AG04450 (cell line): Measurements from ENCODE around the gene RAX2. TPM values are rescaled to one million over a fixed set of nuclear protein-coding genes. Genes with fewer than 3 reads are reported as not detected.

Experiments used
- CTCF ChIA-PET: fragments of 300-600, 350-600 bp; formaldehyde crosslinking; extraction: SDS; loops from one replicate; lab custom pipeline; 2022; ENCODE audit warnings: antibody characterized with exemption, inconsistent platforms; lab: Charles Lee
- POLR2A ChIA-PET: fragments of 350-600 bp; formaldehyde crosslinking; extraction: SDS; loops from one replicate; lab custom pipeline; 2021; ENCODE audit warnings: antibody characterized with exemption, inconsistent platforms; lab: Yijun Ruan, JAX
- DNase-seq: peaks from one replicate; pipeline ENCODE4 v3.0.0-alpha.2; 2011; ENCODE audit warnings: low read depth, low spot score
- H3K27ac ChIP-seq: one replicate; pipeline ENCODE4 v1.5.1; 2012; ENCODE audit warnings: low read depth, low read length, control low read depth
- H3K27me3 ChIP-seq: one replicate; pipeline ENCODE4 v1.6.0; 2012; ENCODE audit warnings: low read length; ENCODE audit not compliant: control insufficient read depth, insufficient read depth
- H3K4me3 ChIP-seq: 2 replicates; pipeline ENCODE4 v1.5.1; 2011; ENCODE audit warnings: mild to moderate bottlenecking, low read depth, low read length, control low read depth
- H3K9me3 ChIP-seq: 2 replicates; pipeline ENCODE4 v1.5.1; 2012; ENCODE audit warnings: low read length; ENCODE audit not compliant: control insufficient read depth, insufficient read depth
- CTCF ChIP-seq: IDR thresholded peaks from 2 replicates; pipeline ENCODE4 v1.5.1; 2011; ENCODE audit warnings: low read depth, low read length, control low read depth, inconsistent platforms
- polyA plus RNA-seq: library from polyadenylated mRNA; depleted of rRNA; stranded (reverse); fragments of >200 nt; gene quantifications from 2 replicates; pipeline ENCODE4 v1.2.3, GENCODE V29; 2011; rRNA removed
- small RNA-seq: library from RNA; depleted of rRNA; stranded (forward); fragments of <200 nt; gene quantifications from one replicate; pipeline ENCODE3, GENCODE V24; 2012; ENCODE audit warnings: low read depth; ENCODE audit not compliant: insufficient read length

The RAX2 gene
- polyA plus RNA-seq, 1 experiment, result not detected

GRCh38 chr19:3720349-3720917 lies 51.6 kb downstream of the RAX2 start:
- Histone ChIP-seq H3K27ac (no peak overlapping the region), H3K4me3 (no peak overlapping the region), H3K9me3 (peaks cover 7% of the 10 kb centered on the region; the same call in 1 of the 2 replicates), H3K27me3 (peaks cover 27% of the 10 kb centered on the region)
- ChIA-PET CTCF (interaction anchor here (0.7 kb wide), 1 partner anchor 208 kb away, joined by 7 read pairs; no protein-coding TSS in a partner anchor), POLR2A (no interaction called here)
- no peak for TF ChIP-seq CTCF
- DNase-seq, result no peak

GRCh38 chr19:3719868-3720267 lies 52.2 kb downstream of the RAX2 start:
- H3K27ac ChIP-seq, result no peak overlapping the region
- no peak overlapping the region for H3K4me3 ChIP-seq
- no peak for DNase-seq
- TF ChIP-seq CTCF, result no peak
- ChIA-PET POLR2A (no interaction called here), CTCF (interaction anchor here (1.9 kb wide), 1 partner anchor 48 kb away, joined by 6 read pairs; no protein-coding TSS in a partner anchor)
- peaks cover 7% of the 10 kb centered on the region; the same call in 1 of the 2 replicates for H3K9me3 ChIP-seq
- H3K27me3 ChIP-seq, result peaks cover 27% of the 10 kb centered on the region

Small RNA genes within 50 kb of the gene (small RNA-seq; reads per million reads assigned to genes)
- not detected for gene AC005777.1

Other genes starting within 250 kb of the RAX2 start
- gene TEKTIP1, start 233.1 kb downstream of the RAX2 start, polyA plus RNA-seq, result not detected in 2 replicates
- 23.7 and 34.7 TPM in 2 replicates for gene MFSD12, start 214.6 kb downstream of the RAX2 start, polyA plus RNA-seq
- 30.5 and 36.8 TPM in 2 replicates for gene HMG20B, start 199.3 kb downstream of the RAX2 start, polyA plus RNA-seq
- gene GIPC3, start 186.8 kb downstream of the RAX2 start, polyA plus RNA-seq, result 0.30 and 0.41 TPM in 2 replicates
- gene TBXA2R, start 165.4 kb downstream of the RAX2 start, polyA plus RNA-seq, result 0.84 and 0.99 TPM in 2 replicates
- 9.3 and 11.2 TPM in 2 replicates for gene CACTIN, start 145.4 kb downstream of the RAX2 start, polyA plus RNA-seq
- gene PIP5K1C, start 71.8 kb downstream of the RAX2 start, polyA plus RNA-seq, result 10.3 and 17.2 TPM in 2 replicates
- not detected in 2 replicates for gene TJP3, start 63.8 kb downstream of the RAX2 start, polyA plus RNA-seq
- 5.4 and 9.9 TPM in 2 replicates for gene APBA3, start 10.5 kb downstream of the RAX2 start, polyA plus RNA-seq
- gene MRPL54, start 9.5 kb downstream of the RAX2 start, polyA plus RNA-seq, result 31.2 and 36.9 TPM in 2 replicates
- not detected in 2 replicates for gene MATK, start 14.2 kb upstream of the RAX2 start, polyA plus RNA-seq
- gene ZFR2, start 96.8 kb upstream of the RAX2 start, polyA plus RNA-seq, result not detected in 2 replicates
- gene ATCAY, start 108.5 kb upstream of the RAX2 start, polyA plus RNA-seq, result 0.09 and 0.30 TPM in 2 replicates
- gene NMRK2, start 160.8 kb upstream of the RAX2 start, polyA plus RNA-seq, result not detected in 2 replicates
- 105 and 149 TPM in 2 replicates for gene DAPK3, start 198.9 kb upstream of the RAX2 start, polyA plus RNA-seq
- gene EEF2, start 213.2 kb upstream of the RAX2 start, polyA plus RNA-seq, result 1,648 and 1,697 TPM in 2 replicates
- 9.0 and 12.0 TPM in 2 replicates for gene PIAS4, start 235.5 kb upstream of the RAX2 start, polyA plus RNA-seq